Measurements from ENCODE around the gene C14orf180.
"Not testable (repeated sequence)": the region's sequence is repeated elsewhere in the genome, so short reads cannot be mapped to it uniquely, and the experiment has no call there.

The C14orf180 gene

GRCh38 chr14:104614126-104614812 lies 34.7 kb downstream of the C14orf180 start:
- DNase-seq = no peak

DNA sequence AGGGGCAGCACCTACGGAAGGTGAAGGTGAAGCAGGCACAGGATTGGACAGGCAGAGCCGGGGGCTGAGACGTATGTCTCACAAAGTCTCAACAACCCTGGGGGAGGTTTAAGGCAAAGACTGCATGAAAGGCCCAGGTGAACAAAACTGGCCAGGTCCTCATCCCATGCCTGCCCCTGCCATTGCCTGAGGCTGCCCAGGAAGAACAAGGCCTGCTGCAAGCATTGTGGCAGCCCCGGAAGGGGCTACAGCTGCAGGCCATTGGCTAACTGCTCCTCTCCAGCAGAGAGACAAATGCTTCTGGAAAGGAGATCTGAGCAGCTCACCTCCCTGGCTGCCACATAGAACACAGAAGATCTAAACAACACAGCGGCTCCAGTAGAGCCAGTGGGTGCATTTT lies 45.4 kb downstream of the C14orf180 start:
- DNase-seq = no peak

GRCh38 chr14:104632781-104633180 lies 53.2 kb downstream of the C14orf180 start:
- no peak for DNase-seq

DNA sequence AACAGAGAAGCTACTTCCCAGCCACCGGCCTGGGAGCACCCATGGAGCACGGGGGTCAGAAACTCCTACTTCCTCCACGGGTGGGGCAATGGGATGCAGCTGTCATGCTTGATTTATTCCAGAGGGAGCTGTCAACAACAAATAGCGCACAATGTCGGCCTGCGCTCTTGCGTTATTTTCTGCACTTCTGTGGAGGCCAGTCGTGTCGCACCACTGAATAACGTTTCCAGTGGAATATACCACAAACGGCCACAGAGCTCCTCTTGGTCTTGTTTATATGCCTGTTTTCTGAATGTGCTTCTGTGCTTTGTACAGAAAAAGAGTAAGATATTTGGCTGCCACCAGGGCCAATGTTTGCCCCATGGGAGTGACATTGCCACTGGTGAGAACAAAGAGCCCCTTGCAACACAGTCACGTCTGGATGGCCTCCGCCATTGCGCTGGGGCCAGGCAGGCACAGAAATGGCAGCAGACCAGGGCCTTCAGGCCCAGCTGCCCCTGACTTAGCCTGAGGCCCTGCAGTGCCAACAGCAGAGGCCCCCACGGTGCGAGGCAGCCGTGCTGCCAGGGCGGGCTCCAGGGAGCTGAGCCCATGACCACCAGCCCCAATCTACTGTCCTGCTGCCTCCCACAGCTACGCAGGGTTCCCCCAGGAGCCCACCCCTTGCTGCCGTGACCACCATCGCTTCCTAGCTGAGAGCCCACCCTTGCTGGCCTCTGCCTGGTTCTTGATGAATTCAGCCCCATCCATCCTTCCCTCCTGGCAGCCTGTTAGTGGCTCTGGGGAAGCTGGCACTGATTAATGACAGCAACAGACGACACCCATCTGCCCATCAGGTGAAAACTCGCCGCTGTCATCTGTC lies 53.9 kb downstream of the C14orf180 start:
- no peak for DNase-seq

DNA sequence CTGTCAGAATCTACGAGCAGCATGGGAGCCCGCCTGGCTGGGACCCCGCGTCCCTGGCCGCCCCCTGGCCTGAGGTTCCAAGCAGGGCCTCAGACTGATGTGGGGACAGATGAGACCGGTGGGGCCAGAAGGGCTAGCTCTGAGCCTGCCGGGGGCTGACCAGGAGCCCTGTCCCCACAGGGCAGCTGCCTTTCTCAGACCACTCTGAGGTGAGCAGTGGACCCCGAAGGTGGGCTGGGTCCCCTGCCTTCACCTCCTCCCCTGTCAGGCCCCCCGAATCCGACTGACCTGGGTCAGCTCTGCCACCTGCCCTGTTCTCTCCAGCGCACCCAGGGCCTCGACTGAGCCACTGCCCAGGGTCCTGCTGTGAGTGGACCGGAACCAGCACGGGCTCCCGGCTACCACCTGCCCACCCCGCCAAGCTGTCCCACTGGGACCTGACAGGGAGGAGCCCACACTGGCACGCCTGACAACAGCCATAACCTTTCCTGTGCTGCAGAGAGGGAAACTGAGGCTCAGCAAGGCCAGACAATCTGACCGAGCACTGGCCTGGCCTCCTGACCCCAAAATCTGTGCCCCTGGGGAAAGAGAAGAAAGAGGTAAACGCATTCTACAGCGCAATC lies 54.7 kb downstream of the C14orf180 start:
- DNase-seq = no peak

- DNase-seq = no peak
These were observed 55.5 kb downstream of the C14orf180 start for GRCh38 chr14:104634886-104635570.

DNA sequence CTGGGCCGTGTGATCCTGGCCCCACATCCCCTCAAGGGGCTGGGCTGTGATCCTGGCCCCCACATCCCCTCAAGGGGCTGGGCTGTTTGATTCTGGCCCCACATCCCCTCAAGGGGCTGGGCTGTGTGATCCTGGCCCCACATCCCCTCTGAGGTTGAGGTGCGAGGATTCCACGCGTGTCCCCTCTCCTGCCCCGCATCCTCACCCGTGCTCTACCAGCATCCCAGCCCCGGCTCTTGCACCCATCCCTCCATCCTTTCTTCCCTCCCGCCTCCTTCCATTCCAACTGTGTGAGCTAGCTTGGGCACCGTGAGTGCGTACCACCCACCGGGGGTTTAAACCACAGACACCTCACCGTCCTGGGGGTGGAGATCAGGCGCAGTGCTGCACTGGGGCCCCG lies 56.2 kb downstream of the C14orf180 start:
- no peak for DNase-seq

DNA sequence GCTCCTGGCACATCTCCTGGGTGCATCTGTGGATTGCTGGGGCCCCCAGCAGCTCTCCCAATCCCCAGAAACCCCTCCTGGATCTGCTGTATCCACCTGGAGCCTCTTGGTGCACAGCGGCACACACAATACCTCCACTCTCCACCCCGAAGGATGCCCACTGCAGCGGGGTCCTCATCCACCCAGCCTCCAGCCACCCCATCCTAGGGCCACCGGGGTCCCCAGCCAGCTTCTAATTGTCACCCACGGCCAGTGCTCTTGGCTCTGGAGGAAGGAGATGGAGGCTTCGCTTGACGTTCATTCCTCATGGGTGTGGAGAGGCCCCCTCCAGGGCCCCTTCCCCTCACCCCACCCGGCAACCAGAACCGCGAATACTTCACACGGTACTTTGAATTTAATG lies 56.6 kb downstream of the C14orf180 start:
- no peak for DNase-seq

DNA sequence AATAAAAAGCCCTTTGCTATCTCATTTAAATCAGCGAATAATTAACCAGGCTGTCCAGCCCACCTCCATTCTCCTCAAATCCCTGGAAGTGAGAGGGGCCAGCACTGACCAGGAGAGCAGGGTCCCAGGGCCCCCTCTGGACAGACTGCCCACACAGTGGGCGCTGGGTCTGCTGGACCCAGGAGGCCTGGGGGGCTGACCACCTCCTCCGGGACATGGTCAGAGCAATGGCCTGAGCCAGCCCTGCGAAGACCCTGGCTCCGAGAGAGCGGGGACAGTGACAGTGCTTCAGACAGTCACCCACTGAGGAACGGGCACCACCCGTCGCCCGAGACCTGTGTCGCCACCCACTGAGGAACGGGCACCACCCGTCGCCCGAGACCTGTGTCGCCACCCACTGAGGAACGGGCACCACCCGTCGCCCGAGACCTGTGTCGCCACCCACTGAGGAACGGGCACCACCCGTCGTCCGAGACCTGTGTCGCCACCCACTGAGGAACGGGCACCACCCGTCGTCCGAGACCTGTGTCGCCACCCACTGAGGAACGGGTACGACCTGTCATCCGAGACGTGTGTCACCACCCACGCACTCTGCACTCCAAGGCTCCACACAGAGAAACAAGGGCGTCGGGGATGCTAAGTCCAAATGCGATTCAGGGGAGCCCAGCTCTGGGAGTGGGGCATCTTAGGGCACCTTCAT lies 57.4 kb downstream of the C14orf180 start:
- not testable (repeated sequence) for DNase-seq

GRCh38 chr14:104637546-104638003 lies 58.0 kb downstream of the C14orf180 start:
- no peak for DNase-seq

GRCh38 chr14:104638190-104638589 lies 58.6 kb downstream of the C14orf180 start:
- no peak for DNase-seq

- no peak for DNase-seq
These were observed 59.4 kb downstream of the C14orf180 start for GRCh38 chr14:104638927-104639450.

DNA sequence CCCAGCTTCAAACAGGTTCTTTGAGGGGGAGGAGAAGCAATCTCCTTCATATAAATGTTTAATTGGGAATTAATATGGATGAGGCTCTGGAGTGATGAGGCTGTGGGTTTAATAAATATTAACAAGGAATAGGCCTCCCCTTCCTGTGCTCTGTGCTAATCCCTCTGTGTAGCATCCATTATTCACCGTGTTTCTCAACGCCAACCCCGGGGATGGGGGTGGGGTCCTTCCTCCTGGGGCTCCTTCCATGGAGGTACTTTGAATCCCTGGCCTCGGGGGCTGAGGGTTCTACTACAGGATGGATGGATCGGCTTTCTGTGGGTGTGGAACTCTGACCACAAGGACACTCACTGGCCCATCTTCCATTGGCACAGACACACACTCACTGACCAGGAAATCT lies 59.9 kb downstream of the C14orf180 start:
- no peak for DNase-seq
